ENCODE measurements around the gene COP1. TPM values are rescaled to one million over a fixed set of nuclear protein-coding genes. Genes with fewer than 3 reads are reported as not detected.

The COP1 gene
- total RNA-seq, 2 donors from 2014 or later, result 52.2 to 70.7 TPM

DNA sequence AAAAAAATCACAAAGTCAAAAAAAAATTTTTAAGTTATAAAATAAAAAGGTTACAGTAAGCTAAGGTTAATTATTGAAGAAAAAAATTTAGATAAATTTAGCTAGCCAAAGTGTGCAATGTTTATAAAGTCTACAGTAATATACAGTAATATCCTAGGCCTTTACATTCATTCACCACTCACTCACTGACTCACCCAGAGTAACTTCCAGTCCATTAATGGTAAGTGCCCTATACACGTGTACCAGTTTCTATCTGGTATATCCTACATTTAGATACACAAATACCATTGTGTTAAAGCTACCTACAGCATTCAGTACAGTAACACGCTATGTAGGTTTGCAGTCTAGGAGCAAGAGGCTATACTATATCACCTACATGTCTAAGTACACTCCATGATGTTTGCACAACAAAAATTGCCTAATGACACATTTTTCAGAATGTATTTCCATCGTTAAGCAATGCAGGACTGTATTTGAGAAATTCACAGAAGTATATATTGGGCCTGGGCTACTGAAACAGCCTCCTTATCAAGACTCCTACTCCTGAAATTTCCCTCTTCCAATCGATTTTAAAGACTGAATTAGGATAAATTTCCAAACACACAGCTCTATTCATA lies 155.1 kb downstream of the COP1 start:
- Histone ChIP-seq H3K9me3 (no peaks in the 10 kb centered on the region), H3K27ac (no peak overlapping the region), H3K4me3 (no peak overlapping the region), H3K36me3 (no peaks in the 10 kb centered on the region), H3K9ac (ENCODE audit: low read depth in 2 of 2, low read length in 2 of 2) (no peak overlapping the region), H3K4me1 (no peaks in the 10 kb centered on the region), H3K27me3 (no peaks in the 10 kb centered on the region)
- intact Hi-C loops (cut with DNase I), result no loop called here
- DNase-seq, result no peak
- TF ChIP-seq CTCF (IDR thresholded peaks at IDR 0.05), result no peak

- Histone ChIP-seq H3K4me3 (no peak overlapping the region), H3K9ac (ENCODE audit: low read depth in 2 of 2, low read length in 2 of 2) (no peak overlapping the region), H3K27me3 (no peaks in the 10 kb centered on the region), H3K4me1 (no peaks in the 10 kb centered on the region), H3K36me3 (no peaks in the 10 kb centered on the region), H3K27ac (no peak overlapping the region), H3K9me3 (no peaks in the 10 kb centered on the region)
- DNase-seq, result no peak
- TF ChIP-seq CTCF (IDR thresholded peaks at IDR 0.05), result no peak
- intact Hi-C loops (cut with DNase I), result no loop called here
Measured at GRCh38 chr1:176051402-176051801, 155.7 kb downstream of the COP1 start.

DNA sequence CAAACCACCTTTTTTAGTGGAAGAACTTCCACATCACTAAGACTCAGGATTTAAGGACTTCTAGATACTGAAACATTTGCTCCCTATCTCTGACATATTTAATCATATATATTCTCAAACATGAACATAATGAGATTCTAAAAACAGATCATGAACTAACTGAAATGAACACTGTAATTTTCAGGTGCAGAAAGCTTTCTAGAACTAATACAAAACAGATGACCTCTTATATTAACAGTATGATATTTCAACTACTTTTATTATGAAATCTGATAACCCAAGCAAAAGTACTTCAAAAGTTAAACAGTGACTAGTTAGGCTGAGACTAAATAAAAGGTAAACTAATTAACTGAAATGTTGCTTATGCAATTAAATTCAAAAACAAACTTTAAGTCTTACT lies 157.5 kb downstream of the COP1 start:
- no peak overlapping the region for H3K9ac ChIP-seq (ENCODE audit: low read depth in 2 of 2, low read length in 2 of 2)
- no peak overlapping the region for H3K27ac ChIP-seq
- H3K27me3 ChIP-seq, result no peaks in the 10 kb centered on the region
- TF ChIP-seq CTCF (IDR thresholded peaks at IDR 0.05), result no peak
- H3K4me3 ChIP-seq, result no peak overlapping the region
- no peaks in the 10 kb centered on the region for H3K9me3 ChIP-seq
- no peaks in the 10 kb centered on the region for H3K36me3 ChIP-seq
- H3K4me1 ChIP-seq, result no peaks in the 10 kb centered on the region
- intact Hi-C loops (cut with DNase I), result no loop called here
- DNase-seq, result no peak

- no peak for TF ChIP-seq CTCF (IDR thresholded peaks at IDR 0.05)
- Histone ChIP-seq H3K4me3 (no peak overlapping the region), H3K4me1 (no peaks in the 10 kb centered on the region), H3K9me3 (no peaks in the 10 kb centered on the region), H3K27me3 (no peaks in the 10 kb centered on the region), H3K27ac (no peak overlapping the region), H3K36me3 (no peaks in the 10 kb centered on the region), H3K9ac (ENCODE audit: low read depth in 2 of 2, low read length in 2 of 2) (no peak overlapping the region)
- intact Hi-C loops (cut with DNase I), result no loop called here
- DNase-seq, result no peak
Measured at GRCh38 chr1:176046926-176047325, 160.2 kb downstream of the COP1 start.

DNA sequence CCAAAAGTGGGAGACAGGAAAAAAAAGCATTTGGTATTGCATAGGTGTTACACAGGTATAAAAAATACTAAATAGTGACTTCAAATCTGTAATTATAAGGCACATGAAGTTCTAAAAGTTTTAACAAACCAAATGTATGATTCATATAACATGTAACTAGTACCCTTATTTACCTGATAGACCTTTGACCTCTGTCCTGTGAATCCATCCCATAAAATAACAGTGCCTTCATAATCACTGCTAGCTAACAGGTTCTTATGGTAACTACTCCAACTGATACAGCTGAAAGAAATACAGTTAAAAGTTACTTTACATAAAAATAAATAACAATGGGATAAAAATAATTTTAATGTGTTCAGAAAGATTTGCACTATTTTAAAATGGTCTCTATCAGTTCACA lies 163.5 kb downstream of the COP1 start:
- Histone ChIP-seq H3K4me1 (no peaks in the 10 kb centered on the region), H3K9ac (ENCODE audit: low read depth in 2 of 2, low read length in 2 of 2) (no peak overlapping the region), H3K9me3 (no peaks in the 10 kb centered on the region), H3K27ac (no peak overlapping the region), H3K4me3 (no peak overlapping the region), H3K36me3 (no peaks in the 10 kb centered on the region), H3K27me3 (no peaks in the 10 kb centered on the region)
- DNase-seq, result no peak
- intact Hi-C loops (cut with DNase I), result no loop called here
- no peak for TF ChIP-seq CTCF (IDR thresholded peaks at IDR 0.05)

Data from colonic mucosa (tissue), 4 donors.